OCI-LY1 (cell line): ENCODE measurements around the gene RPL7L1.

Experiments used
- H2AFZ ChIP-seq: fragments of 200-600 bp; sonication (generic), shearing (Covaris generic); 2 replicates; pipeline ENCODE4 v1.6.0; 2014; ENCODE audit warnings: antibody characterized with exemption, mild to moderate bottlenecking, low read length
- H3F3A ChIP-seq: fragments of 200-600 bp; sonication (generic), shearing (Covaris generic); 2 replicates; pipeline ENCODE4 v1.6.0; 2014; ENCODE audit warnings: mild to moderate bottlenecking, antibody characterized with exemption, low read length, moderate library complexity; ENCODE audit not compliant: insufficient read depth
- H3K27ac ChIP-seq: fragments of 200-600 bp; sonication (generic); 2 replicates; pipeline ENCODE4 v1.5.1; 2014; ENCODE audit warnings: low read length, mixed run types, mild to moderate bottlenecking, low read depth; ENCODE audit not compliant: poor library complexity, severe bottlenecking
- H3K27me3 ChIP-seq: fragments of 200-600 bp; sonication (generic); 2 replicates; pipeline ENCODE4 v1.6.0; 2014; ENCODE audit warnings: antibody characterized with exemption, mild to moderate bottlenecking, low read length, moderate library complexity; ENCODE audit not compliant: insufficient read depth
- H3K36me3 ChIP-seq: fragments of 200-600 bp; sonication (generic); 2 replicates; pipeline ENCODE4 v1.6.1; 2014; ENCODE audit warnings: mild to moderate bottlenecking, antibody characterized with exemption, low read length, moderate library complexity, mixed read lengths; ENCODE audit not compliant: insufficient read depth
- H3K4me1 ChIP-seq: fragments of 200-600 bp; sonication (generic); 2 replicates; pipeline ENCODE4 v1.5.1; 2014; ENCODE audit warnings: mild to moderate bottlenecking, low read length, moderate library complexity; ENCODE audit not compliant: insufficient read depth, severe bottlenecking
- H3K4me2 ChIP-seq: fragments of 200-600 bp; sonication (generic), shearing (Covaris generic); 2 replicates; pipeline ENCODE4 v1.6.1; 2014; ENCODE audit warnings: low read length
- H3K4me3 ChIP-seq: fragments of 200-600 bp; sonication (generic); 2 replicates; pipeline ENCODE4 v1.5.1; 2014; ENCODE audit warnings: low read length, low read depth, mild to moderate bottlenecking, mixed read lengths; ENCODE audit not compliant: poor library complexity, severe bottlenecking
- H3K79me2 ChIP-seq: fragments of 200-600 bp; shearing (Covaris generic); 2 replicates; pipeline ENCODE4 v1.6.1; 2016; ENCODE audit warnings: mixed run types, low read length, mixed read lengths; ENCODE audit not compliant: insufficient read depth
- H3K9ac ChIP-seq: fragments of 200-600 bp; sonication (generic), shearing (Covaris generic); 2 replicates; pipeline ENCODE4 v1.6.1; 2014; ENCODE audit warnings: mild to moderate bottlenecking, low read length, mixed read lengths
- H3K9me2 ChIP-seq: fragments of 200-600 bp; sonication (generic), shearing (Covaris generic); 2 replicates; pipeline ENCODE4 v1.6.1; 2014; ENCODE audit warnings: low read depth, mild to moderate bottlenecking, low read length, mixed read lengths
- H3K9me3 ChIP-seq: fragments of 200-600 bp; shearing (Covaris generic); 2 replicates; pipeline ENCODE4 v1.6.1; 2014; ENCODE audit warnings: low read length, mixed read lengths
- H4K20me1 ChIP-seq: fragments of 200-600 bp; sonication (generic), shearing (Covaris generic); 2 replicates; pipeline ENCODE4 v1.6.0; 2016; ENCODE audit warnings: mild to moderate bottlenecking, low read length; ENCODE audit not compliant: insufficient read depth
- CTCF ChIP-seq: fragments of 200-600 bp; sonication (generic), shearing (Covaris generic); IDR thresholded peaks from 2 replicates; pipeline ENCODE4 v1.5.1; 2017; ENCODE audit warnings: mild to moderate bottlenecking, antibody characterized with exemption, low read length, moderate library complexity, mixed read lengths
- EZH2 ChIP-seq: fragments of 200-600 bp; sonication (generic), shearing (Covaris generic); IDR thresholded peaks from 2 replicates; pipeline ENCODE4 v1.8.0; 2017; ENCODE audit warnings: borderline replicate concordance, mixed run types, mild to moderate bottlenecking, antibody characterized with exemption, low read length, moderate library complexity, mixed read lengths

The RPL7L1 gene

GRCh38 chr6:42909835-42910234 lies 30.4 kb downstream of the RPL7L1 start:
- Histone ChIP-seq H3K9me2 (no peaks in the 10 kb centered on the region), H3K36me3 (no peaks in the 10 kb centered on the region)

GRCh38 chr6:42911171-42912021 lies 32.0 kb downstream of the RPL7L1 start:
- no peak overlapping the region for H3K9ac ChIP-seq

More at GRCh38 chr6:42909835-42910234, 30.4 kb downstream of the RPL7L1 start:
- Histone ChIP-seq H3K4me2 (no peak overlapping the region), H3K27ac (no peak overlapping the region), H3K9me3 (no peaks in the 10 kb centered on the region), H3F3A (no peaks in the 10 kb centered on the region), H2AFZ (no peak overlapping the region), H4K20me1 (no peaks in the 10 kb centered on the region), H3K27me3 (no peaks in the 10 kb centered on the region), H3K4me1 (no peaks in the 10 kb centered on the region), H3K4me3 (no peak overlapping the region), H3K79me2 (no peaks in the 10 kb centered on the region), H3K9ac (no peak overlapping the region)
- no peak for TF ChIP-seq EZH2
- no peak for TF ChIP-seq CTCF

GRCh38 chr6:42914546-42914945 lies 35.1 kb downstream of the RPL7L1 start:
- no peaks in the 10 kb centered on the region for H3F3A ChIP-seq
- H3K27ac ChIP-seq = no peak overlapping the region
- H3K4me1 ChIP-seq = peaks cover 9% of the 10 kb centered on the region
- no peaks in the 10 kb centered on the region for H3K9me3 ChIP-seq
- H3K79me2 ChIP-seq = no peaks in the 10 kb centered on the region
- H3K9me2 ChIP-seq = no peaks in the 10 kb centered on the region
- H2AFZ ChIP-seq = no peak overlapping the region
- no peak overlapping the region for H3K9ac ChIP-seq
- no peaks in the 10 kb centered on the region for H4K20me1 ChIP-seq
- H3K36me3 ChIP-seq = no peaks in the 10 kb centered on the region
- no peak overlapping the region for H3K4me2 ChIP-seq
- H3K4me3 ChIP-seq = no peak overlapping the region
- H3K27me3 ChIP-seq = no peaks in the 10 kb centered on the region
- TF ChIP-seq CTCF (no peak), EZH2 (no peak)

More at GRCh38 chr6:42911171-42912021, 32.0 kb downstream of the RPL7L1 start:
- H3K27me3 ChIP-seq = no peaks in the 10 kb centered on the region
- no peaks in the 10 kb centered on the region for H3K79me2 ChIP-seq
- H2AFZ ChIP-seq = no peak overlapping the region
- H3K4me2 ChIP-seq = no peak overlapping the region
- H3K4me3 ChIP-seq = no peak overlapping the region
- peaks cover 9% of the 10 kb centered on the region for H3K4me1 ChIP-seq
- H3K9me2 ChIP-seq = no peaks in the 10 kb centered on the region
- H3K36me3 ChIP-seq = no peaks in the 10 kb centered on the region
- no peaks in the 10 kb centered on the region for H3F3A ChIP-seq
- no peaks in the 10 kb centered on the region for H3K9me3 ChIP-seq
- H3K27ac ChIP-seq = no peak overlapping the region
- H4K20me1 ChIP-seq = no peaks in the 10 kb centered on the region
- TF ChIP-seq CTCF (no peak), EZH2 (no peak)
